Gastrocnemius medialis (tissue), 4 donors: ENCODE measurements around the gene PLPP3. TPM values are rescaled to one million over a fixed set of nuclear protein-coding genes. Genes with fewer than 3 reads are reported as not detected.

Experiments used
- ATAC-seq, 2 donors: fragments of 150-250 bp; one replicate each; pipeline ENCODE4 v1.9.1; 2016
- DNase-seq, 2 donors: peaks; one replicate each; pipeline ENCODE4 v3.0.0-alpha.2; 2019
- H3K27ac ChIP-seq, 4 donors: fragments of 200-600 bp; sonication (generic); 1 replicate in 1 of 4; 2 replicates in 3 of 4; pipeline ENCODE4 v1.5.1; 2016 to 2018; ENCODE audit warnings: mild to moderate bottlenecking in 2 of 4, moderate library complexity in 1 of 4
- H3K27me3 ChIP-seq, 3 donors: fragments of 200-600 bp; sonication (generic) in 2 of 3; 1 replicate in 1 of 3; 2 replicates in 2 of 3; pipeline versions ENCODE4 v1.5.1 to v1.6.0; 2016 to 2019; ENCODE audit warnings: mild to moderate bottlenecking in 1 of 3, moderate library complexity in 1 of 3
- H3K36me3 ChIP-seq, 2 donors: fragments of 200-600 bp; sonication (generic) in 1 of 2; one replicate each; pipeline ENCODE4 v1.5.1; 2017 to 2018
- H3K4me1 ChIP-seq, 2 donors: fragments of 200-600 bp; sonication (generic) in 1 of 2; one replicate each; pipeline ENCODE4 v1.5.1; 2016 to 2017; ENCODE audit warnings: mild to moderate bottlenecking in 2 of 2
- H3K4me3 ChIP-seq, 4 donors: fragments of 200-600 bp; sonication (generic) in 3 of 4; 1 replicate in 1 of 4; 2 replicates in 3 of 4; pipeline ENCODE4 v1.5.1; 2016 to 2019; ENCODE audit warnings: mild to moderate bottlenecking in 2 of 4
- H3K9me3 ChIP-seq, 3 donors: fragments of 200-600 bp; sonication (generic) in 2 of 3; 1 replicate in 1 of 3; 2 replicates in 2 of 3; pipeline ENCODE4 v1.5.1; 2016 to 2019
- POLR2A ChIP-seq, 2 donors: fragments of 450-650 bp; IDR thresholded peaks; one replicate each; pipeline ENCODE4 v1.6.1; 2017; ENCODE audit warnings: antibody characterized with exemption in 2 of 2, mild to moderate bottlenecking in 2 of 2, moderate library complexity in 2 of 2
- in situ Hi-C, 4 donors: fragments of 200-750 bp; cut with MboI; loops; one replicate each; pipeline versions ENCODE4 v1.15.0 to v1.8.0; 2017; ENCODE audit warnings: low sequenced_read_pairs in 4 of 4
- intact Hi-C: fragments of 100-400 bp; cut with DNase I; formaldehyde crosslinking; loops from one replicate; pipeline ENCODE4 v1.15.1; 2023; ENCODE audit warnings: low total_unique reads
- total RNA-seq, 4 donors: library from RNA; depleted of rRNA; stranded (reverse); fragments of >200 nt; gene quantifications; one replicate each; pipeline versions ENCODE4 v1.1.0 to v1.2.3, GENCODE V29; 2016
- TF ChIP-seq, protein P1 (sequence below), 5 experiments: fragments of 450-650 bp in 3 of 5; fragments of 200-600 bp in 2 of 5; sonication (generic) in 2 of 5; IDR thresholded peaks in 4 of 5; conservative IDR thresholded peaks in 1 of 5; 1 replicate in 4 of 5; 2 replicates in 1 of 5; pipeline ENCODE4 v1.5.1; 2016 to 2019; ENCODE audit warnings: antibody characterized with exemption in 5 of 5, mild to moderate bottlenecking in 3 of 5, moderate library complexity in 3 of 5

PLPP3 gene
- total RNA-seq, 4 donors from 2014 or later: 53.2 to 71.5 (median 55.5) TPM

DNA sequence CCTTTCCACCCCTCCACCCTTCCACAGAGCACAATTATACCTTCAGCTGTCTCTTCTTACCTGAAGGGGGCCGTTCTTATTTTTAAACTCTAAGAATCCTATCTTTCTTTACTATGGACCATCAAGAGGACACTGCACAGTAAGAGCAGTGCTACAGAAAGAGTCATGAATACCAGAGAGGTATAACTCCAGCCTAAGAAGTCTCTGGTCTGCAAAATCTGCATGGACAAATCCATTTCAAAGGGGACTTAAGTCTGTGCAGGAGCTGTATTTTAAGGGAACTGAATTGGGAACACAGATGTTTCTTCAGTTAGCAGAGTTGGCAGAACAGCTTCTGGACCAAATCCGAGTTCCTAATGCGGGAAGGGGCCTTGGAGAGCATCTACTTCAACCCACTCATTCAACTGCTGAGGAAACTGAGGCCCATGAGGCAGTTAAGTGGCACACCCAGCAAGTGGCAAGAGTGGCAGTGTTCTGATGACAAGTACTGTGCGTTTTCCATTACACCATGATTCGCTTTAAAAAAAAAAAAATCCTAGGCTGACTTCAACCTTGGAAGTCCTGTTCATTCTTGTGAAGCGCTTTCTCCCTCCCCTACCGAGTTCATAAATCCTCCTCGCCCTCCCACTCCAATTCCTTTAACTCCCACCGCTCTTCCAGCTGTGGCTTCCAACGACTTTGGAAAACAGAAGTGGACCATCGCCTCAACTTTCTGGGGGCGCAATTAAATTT lies 1.8 kb downstream of the PLPP3 start:
- in situ Hi-C loops (loop anchor here in 2 of 4 donors (25.0 kb wide), 3 partner anchors 890 to 1440 kb away; no protein-coding TSS in a partner anchor), intact Hi-C loops (loop anchor here (5.0 kb wide), 7 partner anchors 35 to 1360 kb away; partner anchors contain the start of genes PRKAA2 and USP24)
- peak overlapping the region; percentile 73 to 99 (median 88) for H3K4me3 ChIP-seq
- ATAC-seq (peak in 1 of 2 donors; percentile 1), DNase-seq (no peak)
- H3K27ac ChIP-seq: peak overlapping the region; percentile 86 to 95 (median 88)
- TF ChIP-seq, protein P1, sequence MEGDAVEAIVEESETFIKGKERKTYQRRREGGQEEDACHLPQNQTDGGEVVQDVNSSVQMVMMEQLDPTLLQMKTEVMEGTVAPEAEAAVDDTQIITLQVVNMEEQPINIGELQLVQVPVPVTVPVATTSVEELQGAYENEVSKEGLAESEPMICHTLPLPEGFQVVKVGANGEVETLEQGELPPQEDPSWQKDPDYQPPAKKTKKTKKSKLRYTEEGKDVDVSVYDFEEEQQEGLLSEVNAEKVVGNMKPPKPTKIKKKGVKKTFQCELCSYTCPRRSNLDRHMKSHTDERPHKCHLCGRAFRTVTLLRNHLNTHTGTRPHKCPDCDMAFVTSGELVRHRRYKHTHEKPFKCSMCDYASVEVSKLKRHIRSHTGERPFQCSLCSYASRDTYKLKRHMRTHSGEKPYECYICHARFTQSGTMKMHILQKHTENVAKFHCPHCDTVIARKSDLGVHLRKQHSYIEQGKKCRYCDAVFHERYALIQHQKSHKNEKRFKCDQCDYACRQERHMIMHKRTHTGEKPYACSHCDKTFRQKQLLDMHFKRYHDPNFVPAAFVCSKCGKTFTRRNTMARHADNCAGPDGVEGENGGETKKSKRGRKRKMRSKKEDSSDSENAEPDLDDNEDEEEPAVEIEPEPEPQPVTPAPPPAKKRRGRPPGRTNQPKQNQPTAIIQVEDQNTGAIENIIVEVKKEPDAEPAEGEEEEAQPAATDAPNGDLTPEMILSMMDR (IDR thresholded peaks at IDR 0.05 in 4 of 5, conservative IDR thresholded peaks at IDR 0.05 in 1 of 5): peak in 1 of 5 experiments; percentile 7
- no peak for TF ChIP-seq POLR2A (IDR thresholded peaks at IDR 0.05)
- peaks cover 41 to 51% of the 10 kb centered on the region in 2 donors for H3K4me1 ChIP-seq
- H3K9me3 ChIP-seq: no peaks in the 10 kb centered on the region
- H3K27me3 ChIP-seq: no peaks in the 10 kb centered on the region
- no peaks in the 10 kb centered on the region for H3K36me3 ChIP-seq

DNA sequence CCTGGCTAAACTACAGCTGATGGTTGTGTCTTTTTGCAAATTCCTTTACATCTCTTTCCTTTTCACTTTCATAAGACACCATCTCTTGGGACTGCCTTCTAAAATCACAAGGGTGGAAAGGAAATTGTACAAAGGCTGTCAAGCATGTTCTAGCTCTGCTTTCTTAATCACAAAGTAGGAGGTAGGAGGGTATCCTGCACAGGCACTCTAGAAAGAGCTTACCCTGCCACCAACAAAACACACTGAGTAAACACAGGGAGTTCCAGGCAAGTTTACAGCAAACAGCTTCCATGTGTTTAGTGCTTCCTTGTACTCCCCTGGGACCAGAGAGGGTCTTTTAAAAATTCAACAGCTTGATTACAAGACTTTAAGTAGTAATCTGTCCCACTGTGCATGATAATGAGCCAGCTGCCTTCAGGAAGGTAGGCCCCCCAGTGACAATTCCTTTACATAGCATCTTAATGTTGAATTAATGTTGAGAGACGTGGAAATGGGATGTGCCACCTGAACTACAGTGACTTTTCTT lies 2.4 kb downstream of the PLPP3 start:
- no peak for ATAC-seq
- H3K27ac ChIP-seq: peak overlapping the region; percentile 86 to 95 (median 88)
- in situ Hi-C loops: loop anchor here in 2 of 4 donors (25.0 kb wide), 3 partner anchors 890 to 1440 kb away; no protein-coding TSS in a partner anchor

GRCh38 chr1:56575865-56576264 lies 3.5 kb downstream of the PLPP3 start:
- peaks cover 50 to 61% of the 10 kb centered on the region in 2 donors for H3K4me1 ChIP-seq
- intact Hi-C loops (loop anchor here (5.0 kb wide), 7 partner anchors 34 to 1359 kb away; partner anchors contain the start of genes PRKAA2 and USP24), in situ Hi-C loops (loop anchor here in 2 of 4 donors (25.0 kb wide), 3 partner anchors 889 to 1439 kb away; no protein-coding TSS in a partner anchor)
- no peaks in the 10 kb centered on the region for H3K9me3 ChIP-seq
- DNase-seq (no peak), ATAC-seq (no peak)
- no peaks in the 10 kb centered on the region for H3K27me3 ChIP-seq
- H3K36me3 ChIP-seq: no peaks in the 10 kb centered on the region
- peak overlapping the region; percentile 73 to 99 (median 88) for H3K4me3 ChIP-seq
- peak overlapping the region; percentile 86 to 95 (median 88) for H3K27ac ChIP-seq
- TF ChIP-seq POLR2A (IDR thresholded peaks at IDR 0.05): no peak
- TF ChIP-seq, protein P1 (IDR thresholded peaks at IDR 0.05 in 4 of 5, conservative IDR thresholded peaks at IDR 0.05 in 1 of 5): no peak

More for the DNA sequence above, 2.4 kb downstream of the PLPP3 start:
- no peak for DNase-seq
- H3K4me3 ChIP-seq: peak overlapping the region; percentile 73 to 99 (median 88)
- no peaks in the 10 kb centered on the region for H3K27me3 ChIP-seq
- TF ChIP-seq POLR2A (IDR thresholded peaks at IDR 0.05): no peak
- TF ChIP-seq, protein P1 (IDR thresholded peaks at IDR 0.05 in 4 of 5, conservative IDR thresholded peaks at IDR 0.05 in 1 of 5): peak in 3 of 5 experiments; percentile 9 to 29 (median 27)
- intact Hi-C loops: loop anchor here (5.0 kb wide), 7 partner anchors 35 to 1360 kb away; partner anchors contain the start of genes PRKAA2 and USP24
- no peaks in the 10 kb centered on the region for H3K36me3 ChIP-seq
- H3K9me3 ChIP-seq: no peaks in the 10 kb centered on the region
- peaks cover 43 to 54% of the 10 kb centered on the region in 2 donors for H3K4me1 ChIP-seq

GRCh38 chr1:56574794-56575193 lies 4.6 kb downstream of the PLPP3 start:
- intact Hi-C loops (loop anchor here (5.0 kb wide), 9 partner anchors 32 to 1357 kb away; partner anchors contain the start of genes PRKAA2 and USP24), in situ Hi-C loops (loop anchor here in 2 of 4 donors (25.0 kb wide), 3 partner anchors 887 to 1437 kb away; no protein-coding TSS in a partner anchor)

More at GRCh38 chr1:56574794-56575193, 4.6 kb downstream of the PLPP3 start:
- DNase-seq: no peak
- no peaks in the 10 kb centered on the region for H3K9me3 ChIP-seq
- TF ChIP-seq POLR2A (IDR thresholded peaks at IDR 0.05): no peak
- TF ChIP-seq, protein P1 (IDR thresholded peaks at IDR 0.05 in 4 of 5, conservative IDR thresholded peaks at IDR 0.05 in 1 of 5): no peak
- H3K36me3 ChIP-seq: no peaks in the 10 kb centered on the region
- H3K27me3 ChIP-seq: no peaks in the 10 kb centered on the region
- ATAC-seq: no peak
- H3K27ac ChIP-seq: peak overlapping the region in 2 of 4 donors; percentile 3 to 87
- peaks cover 55 to 67% of the 10 kb centered on the region in 2 donors for H3K4me1 ChIP-seq
- peak overlapping the region; percentile 28 to 99 (median 78) for H3K4me3 ChIP-seq
